ENCODE results near the gene KRT75. TPM values are rescaled to one million over a fixed set of nuclear protein-coding genes. Genes with fewer than 3 reads are reported as not detected.

Gene KRT75
- total RNA-seq, 1 donor from 2014 or later: not detected

DNA sequence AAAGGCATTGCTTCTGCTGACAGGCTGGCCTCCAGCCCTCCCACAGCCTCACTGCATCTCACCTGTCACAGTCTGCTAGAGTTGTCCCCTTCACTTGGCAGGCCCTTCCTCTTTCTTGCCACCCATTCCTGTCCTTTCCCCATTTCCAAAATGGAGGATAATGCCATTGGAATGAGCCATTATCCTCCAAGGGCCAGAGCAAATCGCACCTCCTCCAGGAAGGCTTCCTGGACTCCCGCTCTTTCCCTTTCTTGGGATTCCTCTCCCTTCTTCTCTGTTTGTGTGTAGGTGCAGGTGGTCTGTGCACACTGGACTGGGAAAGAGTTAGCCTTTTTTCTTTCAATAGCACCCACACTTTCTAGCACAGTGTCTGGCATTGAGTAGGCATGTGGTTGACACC is 31.8 kb downstream of the KRT75 start:
- peaks cover under 1% of the 10 kb centered on the region for H3K27me3 Mint-ChIP-seq (ENCODE audit: low read depth)
- H3K4me3 Mint-ChIP-seq: no peak overlapping the region
- H3K9me3 Mint-ChIP-seq: no peaks in the 10 kb centered on the region
- DNase-seq (ENCODE audit: low spot score in 2 of 2, unreplicated experiment in 2 of 2): no peak
- TF ChIP-seq, protein P1, sequence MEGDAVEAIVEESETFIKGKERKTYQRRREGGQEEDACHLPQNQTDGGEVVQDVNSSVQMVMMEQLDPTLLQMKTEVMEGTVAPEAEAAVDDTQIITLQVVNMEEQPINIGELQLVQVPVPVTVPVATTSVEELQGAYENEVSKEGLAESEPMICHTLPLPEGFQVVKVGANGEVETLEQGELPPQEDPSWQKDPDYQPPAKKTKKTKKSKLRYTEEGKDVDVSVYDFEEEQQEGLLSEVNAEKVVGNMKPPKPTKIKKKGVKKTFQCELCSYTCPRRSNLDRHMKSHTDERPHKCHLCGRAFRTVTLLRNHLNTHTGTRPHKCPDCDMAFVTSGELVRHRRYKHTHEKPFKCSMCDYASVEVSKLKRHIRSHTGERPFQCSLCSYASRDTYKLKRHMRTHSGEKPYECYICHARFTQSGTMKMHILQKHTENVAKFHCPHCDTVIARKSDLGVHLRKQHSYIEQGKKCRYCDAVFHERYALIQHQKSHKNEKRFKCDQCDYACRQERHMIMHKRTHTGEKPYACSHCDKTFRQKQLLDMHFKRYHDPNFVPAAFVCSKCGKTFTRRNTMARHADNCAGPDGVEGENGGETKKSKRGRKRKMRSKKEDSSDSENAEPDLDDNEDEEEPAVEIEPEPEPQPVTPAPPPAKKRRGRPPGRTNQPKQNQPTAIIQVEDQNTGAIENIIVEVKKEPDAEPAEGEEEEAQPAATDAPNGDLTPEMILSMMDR (IDR thresholded peaks at IDR 0.05; ENCODE audit: unreplicated experiment): no peak
- no peaks in the 10 kb centered on the region for H3K36me3 Mint-ChIP-seq
- no peak overlapping the region for H3K27ac Mint-ChIP-seq
- no peaks in the 10 kb centered on the region for H3K4me1 Mint-ChIP-seq

DNA sequence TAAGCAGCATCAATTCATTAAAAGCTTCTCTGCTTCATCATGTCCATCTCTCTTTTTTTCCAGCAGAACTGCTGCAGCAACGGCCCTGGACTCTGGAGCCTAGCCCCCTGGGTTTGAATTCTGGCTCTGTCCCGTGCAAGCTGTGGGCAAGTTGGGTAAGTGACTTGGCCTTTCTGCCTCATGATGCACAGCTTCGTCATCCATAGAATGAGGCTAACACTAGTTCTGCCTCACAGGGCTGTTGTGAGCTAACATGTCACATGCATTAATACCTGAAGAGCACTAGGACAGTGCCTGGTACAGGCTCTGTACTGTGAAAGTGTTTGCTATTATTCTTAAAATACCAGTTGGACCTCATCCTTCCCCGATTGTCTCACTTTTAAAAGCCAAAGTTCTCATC is 32.2 kb downstream of the KRT75 start:
- H3K9me3 Mint-ChIP-seq: no peaks in the 10 kb centered on the region
- peaks cover 5% of the 10 kb centered on the region for H3K27me3 Mint-ChIP-seq (ENCODE audit: low read depth)

DNA sequence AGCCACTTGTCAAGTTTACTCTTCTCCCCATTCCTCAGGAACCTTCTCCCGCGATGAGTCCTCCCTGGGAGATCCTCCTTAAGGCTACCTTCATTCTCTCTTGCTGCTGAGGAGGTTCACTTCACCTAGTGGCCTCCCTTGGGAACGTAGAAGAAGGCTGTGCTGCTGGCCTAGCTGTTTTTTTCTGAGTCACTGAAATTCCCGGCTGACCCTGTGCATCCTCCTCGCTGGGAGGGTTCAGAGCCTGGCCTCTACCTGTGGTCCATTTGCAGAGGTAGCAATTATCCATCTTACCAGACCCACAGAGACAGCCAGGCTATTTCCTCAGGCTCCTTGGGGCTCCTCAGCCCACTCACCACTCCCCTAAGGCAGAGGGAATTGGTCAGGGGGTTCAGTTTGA is 32.6 kb downstream of the KRT75 start:
- no peaks in the 10 kb centered on the region for H3K4me1 Mint-ChIP-seq
- DNase-seq (ENCODE audit: low spot score in 2 of 2, unreplicated experiment in 2 of 2): no peak
- no peak overlapping the region for H3K27ac Mint-ChIP-seq
- TF ChIP-seq, protein P1 (IDR thresholded peaks at IDR 0.05; ENCODE audit: unreplicated experiment): no peak
- no peaks in the 10 kb centered on the region for H3K36me3 Mint-ChIP-seq
- no peaks in the 10 kb centered on the region for H3K9me3 Mint-ChIP-seq
- H3K27me3 Mint-ChIP-seq (ENCODE audit: low read depth): peaks cover 9% of the 10 kb centered on the region
- H3K4me3 Mint-ChIP-seq: no peak overlapping the region

More for the DNA sequence above, 32.2 kb downstream of the KRT75 start:
- Mint-ChIP-seq H3K4me1 (no peaks in the 10 kb centered on the region), H3K4me3 (no peak overlapping the region), H3K27ac (no peak overlapping the region), H3K36me3 (no peaks in the 10 kb centered on the region)
- TF ChIP-seq, protein P1 (IDR thresholded peaks at IDR 0.05; ENCODE audit: unreplicated experiment): no peak
- no peak for DNase-seq (ENCODE audit: low spot score in 2 of 2, unreplicated experiment in 2 of 2)

DNA sequence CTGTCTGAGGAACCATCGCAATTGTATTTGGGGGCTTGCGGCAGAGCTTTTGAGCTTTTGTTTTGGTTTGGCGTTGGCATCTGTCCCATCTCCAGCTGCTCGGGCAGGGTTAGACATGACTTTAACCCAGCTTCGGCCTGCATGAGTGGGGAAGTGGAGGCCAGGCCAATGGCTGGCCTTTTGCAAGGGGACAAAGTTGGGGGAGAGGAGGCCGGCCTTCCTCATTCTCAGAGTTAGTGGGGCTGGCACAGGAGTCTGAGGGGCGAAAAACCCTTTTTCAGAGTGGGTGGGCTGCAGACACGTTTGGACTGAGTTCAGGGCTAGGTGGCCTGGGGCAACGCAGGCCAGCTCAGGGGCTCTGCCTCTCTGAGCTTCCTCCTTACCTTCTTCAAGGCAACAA is 33.3 kb downstream of the KRT75 start:
- Mint-ChIP-seq H3K4me1 (no peaks in the 10 kb centered on the region), H3K4me3 (no peak overlapping the region), H3K27ac (no peak overlapping the region), H3K27me3 (ENCODE audit: low read depth) (peaks cover 14% of the 10 kb centered on the region), H3K9me3 (no peaks in the 10 kb centered on the region), H3K36me3 (no peaks in the 10 kb centered on the region)
- TF ChIP-seq, protein P1 (IDR thresholded peaks at IDR 0.05; ENCODE audit: unreplicated experiment): no peak
- DNase-seq (ENCODE audit: low spot score in 2 of 2, unreplicated experiment in 2 of 2): no peak

DNA sequence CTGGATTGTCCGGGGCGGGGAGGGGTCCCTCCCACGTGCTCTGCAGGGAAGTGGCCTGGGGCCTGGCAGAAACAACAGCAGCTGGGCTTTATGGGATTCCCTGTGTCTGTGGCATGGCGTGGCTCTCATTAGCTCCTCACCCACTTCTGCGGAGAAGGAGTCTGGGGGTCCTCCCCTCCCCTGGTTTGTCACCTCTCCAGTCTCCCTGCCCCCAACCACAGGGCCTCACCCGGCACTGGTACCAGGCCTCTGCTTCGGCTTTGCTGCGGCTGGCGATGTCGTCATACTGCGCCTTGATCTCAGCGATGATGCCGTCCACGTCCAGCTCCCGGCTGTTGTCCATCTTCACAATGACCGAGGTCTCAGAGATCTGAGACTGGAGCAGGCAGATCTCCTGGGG is 34.4 kb downstream of the KRT75 start:
- no peak overlapping the region for H3K4me3 Mint-ChIP-seq
- TF ChIP-seq, protein P1 (IDR thresholded peaks at IDR 0.05; ENCODE audit: unreplicated experiment): no peak
- no peaks in the 10 kb centered on the region for H3K9me3 Mint-ChIP-seq
- no peaks in the 10 kb centered on the region for H3K36me3 Mint-ChIP-seq
- peaks cover 18% of the 10 kb centered on the region for H3K27me3 Mint-ChIP-seq (ENCODE audit: low read depth)
- H3K27ac Mint-ChIP-seq: no peak overlapping the region
- no peaks in the 10 kb centered on the region for H3K4me1 Mint-ChIP-seq
- DNase-seq (ENCODE audit: low spot score in 2 of 2, unreplicated experiment in 2 of 2): no peak

DNA sequence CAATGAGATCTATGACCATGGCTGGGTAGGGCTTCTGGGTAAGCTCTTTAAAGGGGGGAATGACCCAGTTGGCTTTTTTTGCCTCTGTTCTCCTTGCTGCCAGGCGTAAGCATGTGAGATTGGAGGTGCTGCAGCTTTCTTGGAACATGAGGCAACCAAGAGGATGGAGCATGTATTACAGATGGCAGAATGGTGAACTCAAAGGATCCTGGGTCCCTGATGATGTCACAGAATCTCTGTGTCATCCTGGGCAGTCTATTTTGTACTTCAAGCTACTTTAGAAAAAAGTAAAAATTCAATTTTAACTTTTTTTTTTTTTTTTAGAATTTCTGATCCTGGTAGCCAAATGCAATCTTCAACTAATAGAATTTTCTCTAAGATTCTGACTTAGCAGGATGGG is 36.0 kb downstream of the KRT75 start:
- Mint-ChIP-seq H3K9me3 (no peaks in the 10 kb centered on the region), H3K36me3 (no peaks in the 10 kb centered on the region), H3K4me1 (no peaks in the 10 kb centered on the region), H3K27ac (no peak overlapping the region), H3K4me3 (no peak overlapping the region), H3K27me3 (ENCODE audit: low read depth) (peaks cover 18% of the 10 kb centered on the region)
- DNase-seq (ENCODE audit: low spot score in 2 of 2, unreplicated experiment in 2 of 2): no peak
- TF ChIP-seq, protein P1 (IDR thresholded peaks at IDR 0.05; ENCODE audit: unreplicated experiment): no peak
